Trophoblast cell (in vitro differentiated cells and primary cell): Measurements from ENCODE around the gene RHBDL2.
A peak's percentile ranks its signal among the peaks of the same experiment; 100 is the strongest.

Experiments
- DNase-seq, 2 donors: peaks; one replicate each; pipeline ENCODE4 v3.0.0-alpha.2; 2016
- H2AFZ ChIP-seq: 2 replicates; pipeline ENCODE4 v1.6.1; 2013; ENCODE audit warnings: low read length, moderate library complexity, mild to moderate bottlenecking; ENCODE audit not compliant: insufficient read depth, poor library complexity
- H2AK5ac ChIP-seq: 2 replicates; pipeline ENCODE4 v1.6.1; 2013; ENCODE audit warnings: mild to moderate bottlenecking, low read length
- H2BK120ac ChIP-seq: 2 replicates; pipeline ENCODE4 v1.6.1; 2013; ENCODE audit warnings: low read length, mild to moderate bottlenecking, moderate library complexity; ENCODE audit not compliant: insufficient read depth, poor library complexity
- H2BK12ac ChIP-seq: 2 replicates; pipeline ENCODE4 v1.6.1; 2013; ENCODE audit warnings: mild to moderate bottlenecking, low read length, moderate library complexity
- H2BK5ac ChIP-seq: 2 replicates; pipeline ENCODE4 v1.6.1; 2013; ENCODE audit warnings: low read length, low read depth, moderate library complexity, mild to moderate bottlenecking; ENCODE audit not compliant: poor library complexity
- H3K14ac ChIP-seq: 2 replicates; pipeline ENCODE4 v1.6.1; 2013; ENCODE audit warnings: mild to moderate bottlenecking, low read length
- H3K18ac ChIP-seq: 2 replicates; pipeline ENCODE4 v1.6.1; 2013; ENCODE audit warnings: mild to moderate bottlenecking, low read length
- H3K23ac ChIP-seq: 2 replicates; pipeline ENCODE4 v1.6.1; 2013; ENCODE audit warnings: low read length
- H3K27ac ChIP-seq: 2 replicates; pipeline ENCODE4 v1.5.1; 2013; ENCODE audit warnings: low read depth, mild to moderate bottlenecking, inconsistent platforms, low read length, moderate library complexity
- H3K27me3 ChIP-seq: 2 replicates; pipeline ENCODE4 v1.6.1; 2013; ENCODE audit warnings: inconsistent platforms, mild to moderate bottlenecking, low read length, moderate library complexity; ENCODE audit not compliant: insufficient read depth
- H3K36me3 ChIP-seq, 2 experiments: 1 replicate in 1 of 2; 2 replicates in 1 of 2; pipeline ENCODE4 v1.6.1; 2013; ENCODE audit warnings: low read length in 2 of 2, mild to moderate bottlenecking in 2 of 2, moderate library complexity in 1 of 2; ENCODE audit not compliant: insufficient read depth in 2 of 2, control insufficient read depth in 1 of 2
- H3K4ac ChIP-seq: 2 replicates; pipeline ENCODE4 v1.6.1; 2013; ENCODE audit warnings: low read depth, mild to moderate bottlenecking, low read length, moderate library complexity
- H3K4me1 ChIP-seq, 2 experiments: 1 replicate in 1 of 2; 2 replicates in 1 of 2; pipeline ENCODE4 v1.6.1; 2013; ENCODE audit warnings: low read length in 2 of 2, mild to moderate bottlenecking in 2 of 2, moderate library complexity in 1 of 2; ENCODE audit not compliant: insufficient read depth in 2 of 2, control insufficient read depth in 1 of 2
- H3K4me2 ChIP-seq: 2 replicates; pipeline ENCODE4 v1.6.1; 2013; ENCODE audit warnings: inconsistent platforms, mild to moderate bottlenecking, low read length, moderate library complexity
- H3K4me3 ChIP-seq: 2 replicates; pipeline ENCODE4 v1.5.1; 2013; ENCODE audit warnings: mild to moderate bottlenecking, low read depth, low read length, inconsistent platforms
- H3K79me1 ChIP-seq: one replicate; pipeline ENCODE4 v1.6.1; 2013; ENCODE audit warnings: low read length
- H3K79me2 ChIP-seq: 2 replicates; pipeline ENCODE4 v1.6.1; 2013; ENCODE audit warnings: low read length, mild to moderate bottlenecking; ENCODE audit not compliant: control insufficient read depth, insufficient read depth, poor library complexity
- H3K9ac ChIP-seq: 2 replicates; pipeline ENCODE4 v1.6.1; 2013; ENCODE audit warnings: mild to moderate bottlenecking, low read length
- H3K9me3 ChIP-seq: 2 replicates; pipeline ENCODE4 v1.6.1; 2013; ENCODE audit warnings: low read depth, mild to moderate bottlenecking, control low read depth, inconsistent platforms, low read length; ENCODE audit not compliant: insufficient read depth
- H4K12ac ChIP-seq: 2 replicates; pipeline ENCODE4 v1.6.1; 2013; ENCODE audit warnings: low read depth, mild to moderate bottlenecking, low read length, moderate library complexity
- H4K8ac ChIP-seq: 2 replicates; pipeline ENCODE4 v1.6.1; 2013; ENCODE audit warnings: low read depth, mild to moderate bottlenecking, low read length, moderate library complexity
- H4K91ac ChIP-seq: one replicate; pipeline ENCODE4 v1.6.1; 2013; ENCODE audit warnings: low read depth, mild to moderate bottlenecking, low read length, moderate library complexity
- WGBS: extraction: QIAGEN DNeasy Blood & Tissue Kit; methylation state at CpG from one replicate; pipeline ENCODE4 v1.1.7; 2013; ENCODE audit warnings: missing lambda C conversion rate; ENCODE audit not compliant: insufficient read length, insufficient coverage; ENCODE audit errors: extremely low coverage; 5-methylcytosine and 5-hydroxymethylcytosine counted together

Gene RHBDL2

GRCh38 chr1:38865112-38865715 lies 76.4 kb downstream of the RHBDL2 start:
- peak; percentile 69 to 91 for DNase-seq
- Histone ChIP-seq H4K8ac (no peak overlapping the region), H3K27me3 (no peaks in the 10 kb centered on the region), H2AK5ac (no peak overlapping the region), H3K23ac (no peak overlapping the region), H2BK12ac (no peak overlapping the region), H3K79me1 (no peaks in the 10 kb centered on the region), H3K79me2 (no peaks in the 10 kb centered on the region), H3K4me2 (no peak overlapping the region), H3K18ac (no peak overlapping the region), H4K91ac (no peak overlapping the region), H3K36me3 (peaks cover 6 to 7% of the 10 kb centered on the region in 2 experiments), H4K12ac (no peak overlapping the region), H3K4ac (no peak overlapping the region), H3K27ac (no peak overlapping the region), H3K4me3 (no peak overlapping the region), H3K9me3 (no peaks in the 10 kb centered on the region), H3K9ac (no peak overlapping the region), H3K14ac (no peak overlapping the region), H2BK5ac (no peak overlapping the region), H2BK120ac (no peak overlapping the region), H2AFZ (no peak overlapping the region), H3K4me1 (no peaks in the 10 kb centered on the region)
- no CpG with 5 or more reads among the region's 4 CpGs for WGBS

- peaks cover 9% of the 10 kb centered on the region for H3K79me2 ChIP-seq
Measured at GRCh38 chr1:38860454-38860795, 81.2 kb downstream of the RHBDL2 start.

GRCh38 chr1:38859561-38860453 lies 81.8 kb downstream of the RHBDL2 start, which contains the start of gene RRAGC:
Gene RRAGC, minus strand, starts transcription at chr1:38859772. Its CDS starts 126 bp downstream, at chr1:38859646.
- no CpG with 5 or more reads among the region's 70 CpGs for WGBS
- Histone ChIP-seq H2AFZ (peak within 1 kb of the TSS; percentile 88), H3K27me3 (no peaks in the 10 kb centered on the region), H4K91ac (peak within 1 kb of the TSS; percentile 68), H3K4me1 (peaks cover 0 to 2% of the 10 kb centered on the region in 2 experiments), H3K4me2 (peak within 1 kb of the TSS; percentile 96), H3K9me3 (no peaks in the 10 kb centered on the region), H3K27ac (peak within 1 kb of the TSS; percentile 61), H4K12ac (no peak within 1 kb of the TSS), H3K79me1 (peaks cover 4% of the 10 kb centered on the region), H3K14ac (peak within 1 kb of the TSS; percentile 90), H2AK5ac (no peak within 1 kb of the TSS), H4K8ac (peak within 1 kb of the TSS; percentile 81), H2BK120ac (no peak within 1 kb of the TSS), H2BK12ac (no peak within 1 kb of the TSS), H3K4me3 (peak within 1 kb of the TSS; percentile 98), H3K79me2 (peaks cover 9% of the 10 kb centered on the region), H3K18ac (peak within 1 kb of the TSS; percentile 88), H3K4ac (peak within 1 kb of the TSS; percentile 13), H3K36me3 (peaks cover 2 to 9% of the 10 kb centered on the region in 2 experiments), H3K9ac (peak within 1 kb of the TSS; percentile 85), H3K23ac (no peak within 1 kb of the TSS), H2BK5ac (peak within 1 kb of the TSS; percentile 65)
- peak; percentile 100 for DNase-seq

More at GRCh38 chr1:38860454-38860795, 81.2 kb downstream of the RHBDL2 start:
- no peak overlapping the region for H3K23ac ChIP-seq
- H3K9me3 ChIP-seq: no peaks in the 10 kb centered on the region
- H2BK5ac ChIP-seq: no peak overlapping the region
- H2BK120ac ChIP-seq: no peak overlapping the region
- H2AK5ac ChIP-seq: no peak overlapping the region
- peaks cover 0 to 2% of the 10 kb centered on the region in 2 experiments for H3K4me1 ChIP-seq
- H4K12ac ChIP-seq: no peak overlapping the region
- no peak overlapping the region for H3K14ac ChIP-seq
- WGBS: no CpG with 5 or more reads among the region's 6 CpGs
- H2BK12ac ChIP-seq: no peak overlapping the region
- H4K8ac ChIP-seq: no peak overlapping the region
- peak in 1 of 2 donors; percentile 37 for DNase-seq
- H3K79me1 ChIP-seq: peaks cover 4% of the 10 kb centered on the region
- H3K27me3 ChIP-seq: no peaks in the 10 kb centered on the region
- no peak overlapping the region for H3K18ac ChIP-seq
- peaks cover 2 to 6% of the 10 kb centered on the region in 2 experiments for H3K36me3 ChIP-seq
- H3K9ac ChIP-seq: no peak overlapping the region
- peak overlapping the region; percentile 87 for H3K4me3 ChIP-seq
- peak overlapping the region; percentile 70 for H3K4me2 ChIP-seq
- no peak overlapping the region for H4K91ac ChIP-seq
- no peak overlapping the region for H3K27ac ChIP-seq
- no peak overlapping the region for H3K4ac ChIP-seq
- peak overlapping the region; percentile 88 for H2AFZ ChIP-seq

- peak overlapping the region; percentile 98 for H3K4me3 ChIP-seq
- H3K14ac ChIP-seq: peak overlapping the region; percentile 90
- no peak overlapping the region for H3K23ac ChIP-seq
- peak overlapping the region; percentile 68 for H4K91ac ChIP-seq
- no peaks in the 10 kb centered on the region for H3K27me3 ChIP-seq
- no CpG with 5 or more reads among the region's 51 CpGs for WGBS
- no peak overlapping the region for H2AK5ac ChIP-seq
- H4K8ac ChIP-seq: peak overlapping the region; percentile 59
- peak overlapping the region; percentile 65 for H2BK5ac ChIP-seq
- no peaks in the 10 kb centered on the region for H3K9me3 ChIP-seq
- peak overlapping the region; percentile 13 for H3K4ac ChIP-seq
- H3K79me2 ChIP-seq: peaks cover 9% of the 10 kb centered on the region
- peak overlapping the region; percentile 81 for H3K9ac ChIP-seq
- H3K4me1 ChIP-seq: peaks cover 0 to 2% of the 10 kb centered on the region in 2 experiments
- peak overlapping the region; percentile 96 for H3K4me2 ChIP-seq
- peaks cover 2 to 9% of the 10 kb centered on the region in 2 experiments for H3K36me3 ChIP-seq
- no peak overlapping the region for H4K12ac ChIP-seq
- DNase-seq: peak; percentile 86 to 90
- H3K27ac ChIP-seq: peak overlapping the region; percentile 61
- peak overlapping the region; percentile 88 for H3K18ac ChIP-seq
- H3K79me1 ChIP-seq: peaks cover 4% of the 10 kb centered on the region
- no peak overlapping the region for H2BK12ac ChIP-seq
- no peak overlapping the region for H2BK120ac ChIP-seq
- H2AFZ ChIP-seq: peak overlapping the region; percentile 82
Measured at GRCh38 chr1:38858833-38859560, 82.6 kb downstream of the RHBDL2 start.
